CD4-positive, alpha-beta T cell (primary cell): ENCODE measurements around the gene ULK2. TPM values are rescaled to one million over a fixed set of nuclear protein-coding genes. Genes with fewer than 3 reads are reported as not detected.
"Not testable (repeated sequence)": the region's sequence is repeated elsewhere in the genome, so short reads cannot be mapped to it uniquely, and the experiment has no call there.

ENCODE experiments used
- ATAC-seq: fragments of 200-7000 bp; cut with Tn5 transposase; one replicate; pipeline ENCODE4 v1.10.0; 2022; ENCODE audit warnings: mild to moderate bottlenecking; ENCODE audit not compliant: poor library complexity
- CTCF ChIA-PET: fragments of 350-600 bp; sonication (Branson Sonifier 250); formaldehyde crosslinking; loops from one replicate; lab custom pipeline; 2021; ENCODE audit warnings: antibody characterized with exemption, inconsistent platforms; lab: Charles Lee
- POLR2A ChIA-PET: fragments of 350-600 bp; sonication (Branson Sonifier 250); formaldehyde crosslinking; loops from one replicate; lab custom pipeline; 2021; ENCODE audit warnings: antibody characterized with exemption, inconsistent platforms; lab: Charles Lee
- DNase-seq, 14 experiments: peaks; one replicate each; pipeline ENCODE4 v3.0.0-alpha.2; 2013 to 2020; ENCODE audit warnings: mixed read lengths in 2 of 14
- H3K27ac ChIP-seq, 2 donors: one replicate each; pipeline versions ENCODE4 v1.5.1 to v1.7.0; 2013; ENCODE audit warnings: low read length in 2 of 2, low read depth in 1 of 2, mild to moderate bottlenecking in 1 of 2
- H3K27me3 ChIP-seq, 2 experiments: 1 replicate in 1 of 2; 2 replicates in 1 of 2; pipeline versions ENCODE4 v1.6.1 to v1.7.0; 2013; ENCODE audit warnings: low read length in 2 of 2, control low read depth in 1 of 2, mild to moderate bottlenecking in 1 of 2, moderate library complexity in 1 of 2; ENCODE audit not compliant: insufficient read depth in 2 of 2, control insufficient read depth in 1 of 2
- H3K36me3 ChIP-seq: one replicate; pipeline ENCODE4 v1.6.1; 2013; ENCODE audit warnings: low read length, control low read depth; ENCODE audit not compliant: insufficient read depth
- H3K4me1 ChIP-seq: one replicate; pipeline ENCODE4 v1.6.1; 2013; ENCODE audit warnings: low read length, control low read depth; ENCODE audit not compliant: insufficient read depth
- H3K4me3 ChIP-seq: one replicate; pipeline ENCODE4 v1.5.1; 2013; ENCODE audit warnings: mild to moderate bottlenecking, low read length, moderate library complexity
- H3K9me3 ChIP-seq, 2 experiments: 1 replicate in 1 of 2; 2 replicates in 1 of 2; pipeline versions ENCODE4 v1.6.1 to v1.7.0; 2013; ENCODE audit warnings: low read length in 2 of 2, mild to moderate bottlenecking in 2 of 2, control low read depth in 1 of 2, moderate library complexity in 1 of 2; ENCODE audit not compliant: control insufficient read depth in 1 of 2, insufficient read depth in 1 of 2
- H3K27ac Mint-ChIP-seq: one replicate; pipeline ENCODE4 v1.8.0; 2020; ENCODE audit warnings: mixed read lengths
- H3K27me3 Mint-ChIP-seq: one replicate; pipeline ENCODE4 v1.8.0; 2021; ENCODE audit warnings: mixed read lengths
- H3K36me3 Mint-ChIP-seq: one replicate; pipeline ENCODE4 v1.8.0; 2021; ENCODE audit warnings: low read depth, mixed read lengths
- H3K4me1 Mint-ChIP-seq: one replicate; pipeline ENCODE4 v1.8.0; 2021; ENCODE audit warnings: low read depth, mixed read lengths
- H3K4me3 Mint-ChIP-seq: one replicate; pipeline ENCODE4 v1.8.0; 2020; ENCODE audit warnings: mild to moderate bottlenecking, mixed read lengths
- H3K9me3 Mint-ChIP-seq: one replicate; pipeline ENCODE4 v1.8.0; 2020; ENCODE audit warnings: mixed read lengths
- intact Hi-C, 2 experiments: fragments of 100-400 bp; cut with DNase I in 1 of 2; cut with micrococcal nuclease in 1 of 2; formaldehyde crosslinking; loops; one replicate each; pipeline versions ENCODE4 v1.15.1 to v1.9.0; 2023 to 2025; cut with DNase I, micrococcal nuclease
- total RNA-seq, 174 experiments: library from RNA in 2 of 174; stranded (reverse) in 2 of 174; gene quantifications; one replicate each; pipeline ENCODE4 v1.2.3 and lab custom pipeline; 2021 to 2026
- TF ChIP-seq, protein P1 (sequence below): fragments of 200-600 bp; IDR thresholded peaks from one replicate; pipeline ENCODE4 v1.8.0; 2022; ENCODE audit warnings: antibody characterized with exemption, mild to moderate bottlenecking

ULK2 gene
- total RNA-seq, 2 experiments from 2014 or later: 17.1 to 18.3 TPM

GRCh38 chr17:19766421-19767270 lies 101.1 kb downstream of the ULK2 start:
- Mint-ChIP-seq H3K4me3 (peak overlapping the region; percentile 17), H3K27ac (peak overlapping the region; percentile 84), H3K27me3 (no peaks in the 10 kb centered on the region), H3K9me3 (no peaks in the 10 kb centered on the region), H3K4me1 (peaks cover 52% of the 10 kb centered on the region), H3K36me3 (no peaks in the 10 kb centered on the region)
- Histone ChIP-seq H3K9me3 (no peaks in the 10 kb centered on the region), H3K4me1 (peaks cover 54% of the 10 kb centered on the region), H3K27ac (no peak overlapping the region), H3K27me3 (no peaks in the 10 kb centered on the region), H3K36me3 (no peaks in the 10 kb centered on the region), H3K4me3 (no peak overlapping the region)
- ATAC-seq (peak; percentile 80), DNase-seq (peak; percentile 62 to 89 (median 78))
- intact Hi-C loops: loop anchor here (1.0 to 5.0 kb wide), 3 partner anchors 119 to 404 kb away; partner anchors contain the start of genes ALDH3A2 (in 1 of the 2) and B9D1 (in 1 of the 2)
- ChIA-PET POLR2A (interaction anchor here (1.0 to 1.4 kb wide), 2 partner anchors 22 to 119 kb away, joined by 3 to 5 read pairs; no protein-coding TSS in a partner anchor), CTCF (interaction anchor here (0.5 to 1.6 kb wide), 7 partner anchors 12 to 255 kb away, joined by 3 to 7 read pairs (median 4); no protein-coding TSS in a partner anchor)
- TF ChIP-seq, protein P1, sequence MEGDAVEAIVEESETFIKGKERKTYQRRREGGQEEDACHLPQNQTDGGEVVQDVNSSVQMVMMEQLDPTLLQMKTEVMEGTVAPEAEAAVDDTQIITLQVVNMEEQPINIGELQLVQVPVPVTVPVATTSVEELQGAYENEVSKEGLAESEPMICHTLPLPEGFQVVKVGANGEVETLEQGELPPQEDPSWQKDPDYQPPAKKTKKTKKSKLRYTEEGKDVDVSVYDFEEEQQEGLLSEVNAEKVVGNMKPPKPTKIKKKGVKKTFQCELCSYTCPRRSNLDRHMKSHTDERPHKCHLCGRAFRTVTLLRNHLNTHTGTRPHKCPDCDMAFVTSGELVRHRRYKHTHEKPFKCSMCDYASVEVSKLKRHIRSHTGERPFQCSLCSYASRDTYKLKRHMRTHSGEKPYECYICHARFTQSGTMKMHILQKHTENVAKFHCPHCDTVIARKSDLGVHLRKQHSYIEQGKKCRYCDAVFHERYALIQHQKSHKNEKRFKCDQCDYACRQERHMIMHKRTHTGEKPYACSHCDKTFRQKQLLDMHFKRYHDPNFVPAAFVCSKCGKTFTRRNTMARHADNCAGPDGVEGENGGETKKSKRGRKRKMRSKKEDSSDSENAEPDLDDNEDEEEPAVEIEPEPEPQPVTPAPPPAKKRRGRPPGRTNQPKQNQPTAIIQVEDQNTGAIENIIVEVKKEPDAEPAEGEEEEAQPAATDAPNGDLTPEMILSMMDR: peak; percentile 97

DNA sequence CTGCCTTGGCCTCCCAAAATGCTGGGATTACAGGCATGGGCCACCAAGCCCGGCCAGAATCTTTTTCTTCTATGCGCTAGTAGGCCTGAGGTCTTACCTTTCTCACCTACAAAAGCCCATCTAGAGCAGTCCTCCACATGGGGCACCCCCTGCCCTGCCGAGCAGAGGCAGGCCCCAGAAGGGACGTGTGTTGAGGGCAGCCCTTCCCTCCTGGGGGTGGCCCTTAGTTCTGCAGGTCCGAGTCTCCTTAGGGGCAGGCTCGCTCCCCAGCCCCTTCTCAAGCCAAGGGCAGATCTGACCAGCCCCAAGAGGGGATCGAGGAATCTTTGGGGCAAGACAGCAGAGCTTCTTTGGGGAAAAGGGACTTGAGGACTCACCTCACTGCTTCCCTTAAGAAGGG lies 101.7 kb downstream of the ULK2 start:
- POLR2A ChIA-PET: interaction anchor here (1.0 to 1.4 kb wide), 2 partner anchors 21 to 118 kb away, joined by 3 to 5 read pairs; no protein-coding TSS in a partner anchor
- no peak overlapping the region for H3K4me3 ChIP-seq
- ATAC-seq: no peak

GRCh38 chr17:19763991-19764390 lies 103.7 kb downstream of the ULK2 start:
- H3K9me3 Mint-ChIP-seq, H3K36me3 Mint-ChIP-seq, H3K27ac ChIP-seq, H3K27me3 ChIP-seq, H3K36me3 ChIP-seq, H3K9me3 ChIP-seq, H3K4me3 Mint-ChIP-seq, ATAC-seq, CTCF ChIA-PET, H3K4me3 ChIP-seq, DNase-seq, H3K27ac Mint-ChIP-seq, H3K27me3 Mint-ChIP-seq: not testable (repeated sequence)
- H3K4me1 Mint-ChIP-seq: peaks cover 29% of the 10 kb centered on the region
- intact Hi-C loops: loop anchor here in 1 of 2 experiments (5.0 kb wide), 1 partner anchor 117 kb away; the partner anchor contains the start of gene ALDH3A2
- peaks cover 33% of the 10 kb centered on the region for H3K4me1 ChIP-seq
- POLR2A ChIA-PET: interaction anchor here (3.1 kb wide), 1 partner anchor 116 kb away, joined by 17 read pairs; the partner anchor contains the start of gene ALDH3A2

More for the DNA sequence above, 101.7 kb downstream of the ULK2 start:
- Histone ChIP-seq H3K27me3 (no peaks in the 10 kb centered on the region), H3K27ac (no peak overlapping the region), H3K9me3 (no peaks in the 10 kb centered on the region), H3K36me3 (no peaks in the 10 kb centered on the region), H3K4me1 (peaks cover 48% of the 10 kb centered on the region)
- Mint-ChIP-seq H3K9me3 (no peaks in the 10 kb centered on the region), H3K36me3 (no peaks in the 10 kb centered on the region), H3K27me3 (no peaks in the 10 kb centered on the region), H3K27ac (peak overlapping the region; percentile 36), H3K4me1 (peaks cover 45% of the 10 kb centered on the region), H3K4me3 (no peak overlapping the region)
- CTCF ChIA-PET: interaction anchor here (0.7 to 1.6 kb wide), 4 partner anchors 12 to 254 kb away, joined by 3 to 7 read pairs (median 4); no protein-coding TSS in a partner anchor
- DNase-seq: no peak
- TF ChIP-seq, protein P1: no peak
- intact Hi-C loops: loop anchor here (1.0 to 5.0 kb wide), 3 partner anchors 119 to 403 kb away; partner anchors contain the start of genes ALDH3A2 (in 1 of the 2) and B9D1 (in 1 of the 2)
